AML-193 (cell line): ENCODE results near the gene KLHDC7A.
"Not testable (repeated sequence)": the region's sequence is repeated elsewhere in the genome, so short reads cannot be mapped to it uniquely, and the experiment has no call there.

Experiments used
- DNase-seq, 2 experiments: peaks; one replicate each; lab custom pipeline; 2025; lab: John Stamatoyannopoulos, UW

The KLHDC7A gene

DNA sequence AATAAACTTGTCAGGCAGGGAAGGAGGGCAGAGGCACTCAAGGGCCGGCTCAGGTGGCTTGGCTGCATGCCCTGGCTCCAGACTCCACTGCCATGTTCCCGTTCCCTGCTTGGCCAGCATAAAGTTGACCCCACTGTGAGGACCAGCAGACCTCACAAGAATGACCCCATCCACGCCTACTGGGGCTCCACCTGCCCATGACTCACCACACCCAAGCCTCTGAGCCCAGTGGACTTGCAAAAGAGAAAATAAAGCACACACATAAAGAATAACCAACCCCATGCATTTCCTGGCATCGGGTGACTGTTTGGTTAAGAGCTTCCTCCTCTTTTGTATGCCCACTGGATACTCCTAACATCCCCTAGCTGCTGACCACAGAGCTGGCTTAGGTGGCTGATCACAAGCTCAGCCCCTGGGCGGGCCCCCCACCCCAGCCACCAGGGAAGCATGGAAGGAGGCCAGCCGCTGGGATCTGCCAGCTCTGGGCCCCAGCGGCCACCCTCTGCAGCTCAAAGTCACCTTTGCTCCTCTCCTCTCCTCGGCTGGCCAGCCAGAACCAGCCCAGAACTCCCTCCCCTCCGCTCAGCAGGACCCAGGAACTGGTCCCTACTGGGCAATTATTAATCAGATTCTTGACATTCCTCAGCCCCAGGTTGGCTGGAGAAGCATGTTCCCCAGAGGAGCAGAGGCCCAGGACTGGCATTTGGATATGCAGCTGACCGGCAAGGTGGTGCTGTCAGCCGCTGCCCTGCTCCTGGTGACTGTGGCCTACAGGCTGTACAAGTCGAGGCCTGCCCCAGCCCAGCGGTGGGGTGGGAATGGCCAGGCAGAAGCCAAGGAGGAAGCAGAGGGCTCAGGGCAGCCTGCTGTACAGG, at the start of gene KLHDC7A:
Gene KLHDC7A (plus strand): TSS at position 616 of the 875 bp plus-strand sequence. CDS start 52 bp downstream, at position 668.
- DNase-seq, result no peak

DNA sequence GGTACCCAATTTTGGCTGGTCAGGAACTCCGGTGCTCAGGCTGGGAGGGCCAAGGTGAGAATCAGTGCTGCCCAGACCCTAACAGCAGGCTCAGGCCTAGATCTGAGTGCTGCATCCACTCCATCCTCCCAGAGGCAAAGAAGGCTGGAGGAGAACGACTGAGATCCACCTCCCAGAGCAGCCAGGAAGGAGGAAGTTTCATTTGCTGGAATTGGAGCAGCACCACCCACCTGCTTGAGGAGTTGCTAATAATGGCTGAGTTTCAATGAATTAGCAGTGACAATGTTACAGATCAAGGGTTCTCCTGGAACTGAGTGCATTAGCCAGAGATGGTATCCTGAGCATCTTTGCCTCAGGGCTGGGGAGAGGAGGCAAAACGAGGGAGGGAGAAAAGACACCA, 46.7 kb upstream of the KLHDC7A start:
- DNase-seq, result no peak

DNA sequence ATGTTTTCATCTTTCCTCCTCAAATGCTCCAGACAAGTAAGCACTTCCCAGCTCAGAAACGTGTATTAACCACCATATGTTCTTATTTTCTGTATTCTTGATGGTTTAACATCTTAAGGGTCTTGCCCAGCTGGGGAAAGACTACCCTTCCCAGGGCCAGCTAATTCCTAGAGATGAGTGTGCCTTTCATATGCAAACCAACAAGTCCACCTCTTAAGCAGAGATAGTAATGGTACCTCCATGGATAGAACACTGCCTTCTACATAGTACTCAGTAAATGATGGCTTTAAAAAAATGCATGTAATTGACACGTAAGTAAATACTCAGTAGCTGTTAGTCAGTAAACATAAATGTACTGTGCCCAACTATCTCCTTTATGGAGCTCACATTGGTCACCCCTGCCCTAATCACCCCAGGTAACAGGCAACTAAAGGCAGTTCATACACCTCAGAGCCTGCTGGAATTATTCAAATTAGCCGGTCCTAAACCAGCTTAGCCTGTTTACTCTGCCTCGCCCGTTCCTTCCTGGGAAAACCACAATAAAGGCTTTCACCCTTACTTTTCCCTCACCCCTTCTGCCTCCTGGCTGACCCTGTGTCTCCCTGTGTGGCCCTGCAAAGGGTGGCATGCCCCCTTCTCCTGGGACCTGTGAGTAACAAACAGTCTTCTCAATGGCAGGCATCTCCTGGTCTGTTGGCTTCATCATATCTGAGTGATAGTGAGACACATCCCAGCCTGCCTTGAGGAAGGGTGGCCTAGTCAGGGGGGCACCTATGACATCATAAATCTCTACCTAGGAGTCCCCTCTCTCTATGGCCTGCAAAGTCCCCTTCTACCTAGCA, 40.1 kb upstream of the KLHDC7A start:
- DNase-seq, result no peak

DNA sequence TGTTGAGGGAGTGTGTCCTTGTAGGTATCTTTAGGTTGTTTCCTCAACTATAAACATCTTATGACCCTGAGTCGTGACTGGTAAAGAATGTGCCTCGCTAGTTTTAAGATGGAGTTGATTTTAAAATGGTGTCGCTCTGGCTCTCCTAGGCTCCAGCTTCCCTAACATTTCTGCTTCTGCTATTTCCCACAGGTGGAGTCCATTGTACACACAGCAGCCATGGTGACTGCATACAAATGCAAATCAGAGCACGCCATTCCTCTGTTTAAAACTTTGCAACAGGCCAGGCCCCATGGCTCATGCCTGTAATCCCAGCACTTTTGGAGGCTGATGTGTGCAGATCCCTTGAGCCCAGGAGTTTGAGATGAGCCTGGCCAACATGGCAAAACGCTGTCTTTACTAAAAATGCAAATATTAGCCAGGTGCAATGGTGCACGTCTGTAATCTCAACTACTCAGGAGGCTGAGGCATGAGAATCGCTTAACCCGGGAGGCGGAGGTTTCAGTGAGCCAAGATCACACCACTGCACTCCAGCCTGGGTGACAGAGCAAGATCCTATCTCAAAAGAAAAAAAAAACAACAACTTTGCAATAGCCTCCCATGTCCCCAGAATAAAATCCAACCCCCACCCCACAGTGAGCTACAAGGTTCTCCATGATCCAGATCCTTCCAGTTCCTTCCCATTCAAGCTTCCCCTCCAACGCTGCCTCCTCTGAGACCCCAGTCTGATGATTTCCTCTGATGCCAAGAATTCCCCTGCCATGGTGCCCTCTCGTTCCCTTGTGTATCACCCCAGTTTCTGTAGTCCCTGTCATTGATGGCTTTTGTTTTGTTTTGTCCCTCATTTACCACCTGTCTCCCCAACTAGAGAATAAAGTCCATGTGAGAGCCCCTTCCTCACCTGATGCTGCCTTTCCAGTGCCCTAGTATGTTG, 36.9 kb upstream of the KLHDC7A start:
- no peak for DNase-seq

DNA sequence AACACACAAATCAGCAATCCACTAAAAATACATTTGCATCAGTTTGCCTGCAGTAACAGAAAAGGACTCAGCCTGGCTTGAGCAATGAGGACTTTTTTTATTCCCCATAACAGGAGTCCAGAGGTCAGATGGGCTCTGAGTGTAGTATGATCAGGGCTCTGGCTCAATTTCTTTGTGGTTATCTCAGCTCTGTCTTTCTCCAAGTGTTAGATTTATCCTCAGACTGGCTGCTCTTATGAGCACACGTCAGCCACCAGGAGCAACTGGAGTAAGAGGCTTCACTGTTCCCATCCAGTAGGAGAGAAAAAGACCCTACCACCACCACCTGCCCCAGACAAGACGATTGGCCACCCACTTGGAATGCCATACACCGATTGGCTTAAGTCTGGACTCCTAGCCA, 36.2 kb upstream of the KLHDC7A start:
- no peak for DNase-seq

DNA sequence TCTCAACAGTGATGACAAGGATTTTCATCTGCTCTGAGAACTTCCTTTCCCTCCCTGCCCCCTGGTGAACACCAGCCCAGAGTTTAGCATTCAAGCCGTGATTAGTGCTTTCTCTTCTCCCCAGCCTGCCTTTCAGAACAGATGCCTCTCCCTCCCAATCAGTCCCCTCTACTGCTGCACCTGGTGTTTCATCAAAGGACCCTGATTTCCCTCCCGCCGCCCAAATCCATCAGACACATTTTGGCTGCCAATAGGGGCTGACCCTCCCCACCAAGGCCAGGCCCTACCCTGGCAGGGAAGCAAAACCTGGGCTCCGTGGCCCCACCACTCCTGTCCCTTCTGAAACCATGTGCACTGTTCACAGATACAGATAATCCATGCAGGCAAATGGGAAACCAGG, 34.0 kb upstream of the KLHDC7A start:
- no peak for DNase-seq

DNA sequence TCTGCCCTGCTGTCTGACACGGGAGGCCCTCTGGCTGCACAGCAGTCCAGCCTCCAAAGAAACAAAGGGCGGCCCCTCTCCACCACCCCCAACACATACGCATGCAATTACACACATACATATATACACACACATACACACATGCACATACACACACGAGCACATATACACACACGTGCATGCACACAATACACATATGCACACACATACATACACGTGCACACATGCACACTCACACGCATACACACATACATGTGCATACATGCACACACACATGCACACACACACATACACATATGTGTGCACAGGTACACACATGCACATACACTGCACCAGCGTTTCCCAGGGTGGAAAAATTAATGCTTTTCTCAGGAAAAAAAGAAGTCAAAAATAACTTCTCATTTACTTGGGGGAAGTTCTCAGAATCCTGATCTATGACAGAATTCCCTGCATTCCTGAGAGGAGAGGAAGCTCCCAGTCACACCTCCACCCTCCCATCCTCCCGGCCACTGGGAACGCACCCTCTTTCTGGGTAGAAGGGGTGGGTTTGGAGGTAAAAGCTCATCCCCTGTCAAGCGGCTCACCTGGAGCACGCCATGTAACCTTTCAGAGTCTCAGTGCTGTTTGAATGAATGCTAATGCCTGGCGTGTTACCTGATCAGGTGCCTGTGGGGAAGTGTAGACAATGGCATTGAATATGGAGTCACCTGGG, 33.1 kb upstream of the KLHDC7A start:
- DNase-seq, result no peak

DNA sequence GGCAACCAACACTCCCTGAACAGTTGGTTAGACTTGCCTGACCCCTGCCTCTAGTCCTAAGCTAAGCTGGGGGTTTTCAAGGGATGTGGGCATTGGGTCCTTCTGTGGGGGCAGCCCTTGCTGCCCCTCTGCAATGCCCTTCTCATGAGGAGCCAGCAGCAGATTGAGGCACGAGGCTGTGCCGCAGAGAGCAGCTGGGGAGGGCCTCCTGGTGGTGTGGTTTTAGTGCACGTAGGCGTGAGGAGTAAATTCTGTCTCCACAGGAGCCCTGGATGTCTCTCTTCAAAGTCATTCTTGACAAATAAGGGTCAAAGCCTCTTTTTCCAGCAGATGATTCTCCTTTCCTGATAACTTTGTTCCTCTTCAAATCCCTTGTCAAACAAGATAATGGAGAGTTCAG, 31.8 kb upstream of the KLHDC7A start:
- no peak for DNase-seq

DNA sequence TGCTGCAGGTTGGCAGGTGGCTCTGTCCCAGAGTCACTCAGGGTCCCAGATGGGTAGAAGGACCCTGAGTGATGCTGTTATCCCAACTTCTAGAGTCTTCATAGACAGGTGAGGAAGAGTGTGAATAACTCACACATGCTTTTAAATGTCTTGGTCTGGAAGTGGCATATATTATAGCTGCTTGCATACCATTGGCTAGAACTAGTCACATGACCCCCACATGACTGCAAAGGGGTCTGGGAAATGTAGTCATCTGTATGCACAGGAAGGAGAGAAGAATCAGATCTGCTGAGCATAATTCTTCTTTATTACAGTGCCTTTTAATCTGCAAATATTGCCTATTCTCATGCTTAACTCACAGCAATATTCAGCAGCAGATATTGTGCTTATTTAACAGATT, 28.2 kb upstream of the KLHDC7A start:
- DNase-seq, result no peak

DNA sequence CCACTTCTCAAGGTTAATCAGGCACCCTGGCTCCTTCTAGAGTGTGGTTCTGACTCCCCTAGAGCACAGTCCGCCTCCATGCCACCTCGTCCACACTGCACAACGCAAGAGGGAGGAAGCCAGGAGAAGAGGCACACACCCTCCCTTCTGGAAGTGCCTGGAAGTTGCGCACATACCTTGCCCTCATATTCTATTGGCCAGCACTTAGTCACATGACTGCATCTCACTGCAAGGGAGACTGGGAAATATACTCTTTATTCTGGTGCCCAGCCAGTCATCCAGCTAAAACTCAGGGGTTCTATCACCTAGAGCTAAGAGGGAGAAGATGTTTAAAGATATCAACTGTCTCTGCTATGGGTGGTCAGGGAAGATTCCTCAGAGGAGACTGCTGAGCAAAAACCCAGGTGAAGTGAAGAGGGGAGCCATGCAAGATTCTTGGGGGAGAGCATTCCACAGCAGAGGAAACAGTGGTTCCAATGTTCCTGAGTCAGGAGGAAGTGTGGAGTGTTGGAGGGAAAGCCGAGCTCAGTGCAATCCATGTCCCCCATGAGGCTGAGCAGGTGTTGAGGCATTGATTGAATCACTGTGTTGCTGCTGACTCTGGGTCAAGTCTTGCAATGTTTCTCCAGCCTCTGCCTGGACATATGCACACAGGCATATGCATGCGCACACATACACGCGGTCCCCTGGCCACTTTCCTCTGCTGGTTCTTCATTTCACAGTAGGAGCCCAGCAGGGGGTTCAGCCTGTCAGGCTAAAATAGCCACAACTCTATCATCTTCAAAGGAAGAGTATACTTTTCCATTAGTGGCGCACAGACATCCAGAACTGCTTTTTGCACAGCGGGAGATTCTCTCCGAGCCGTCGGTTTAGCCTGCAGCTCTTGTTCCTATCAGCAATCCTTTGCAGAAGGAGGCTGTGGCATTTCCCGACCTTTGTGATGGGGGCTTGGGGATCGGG, 22.3 kb upstream of the KLHDC7A start:
- DNase-seq, result no peak

DNA sequence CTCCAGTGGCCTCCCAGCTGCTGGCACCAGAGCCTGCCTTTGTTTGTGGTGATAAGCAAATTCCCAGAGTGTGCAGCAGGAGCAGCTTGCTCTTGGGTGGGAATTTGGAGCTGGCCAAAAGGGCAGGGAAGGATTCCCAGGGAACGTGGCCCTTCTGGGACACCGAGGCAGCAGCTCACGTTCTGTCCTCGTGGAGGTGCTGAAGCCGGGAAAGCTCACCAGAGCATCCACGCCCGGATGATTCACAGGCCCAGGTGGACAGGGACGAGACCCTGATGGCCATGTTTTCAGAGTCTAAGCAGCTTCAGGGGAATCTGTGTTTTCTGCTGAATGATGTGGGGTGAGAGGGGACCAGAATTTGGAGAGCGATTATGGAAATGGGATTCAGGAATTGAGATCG, 19.1 kb upstream of the KLHDC7A start:
- DNase-seq, result no peak

DNA sequence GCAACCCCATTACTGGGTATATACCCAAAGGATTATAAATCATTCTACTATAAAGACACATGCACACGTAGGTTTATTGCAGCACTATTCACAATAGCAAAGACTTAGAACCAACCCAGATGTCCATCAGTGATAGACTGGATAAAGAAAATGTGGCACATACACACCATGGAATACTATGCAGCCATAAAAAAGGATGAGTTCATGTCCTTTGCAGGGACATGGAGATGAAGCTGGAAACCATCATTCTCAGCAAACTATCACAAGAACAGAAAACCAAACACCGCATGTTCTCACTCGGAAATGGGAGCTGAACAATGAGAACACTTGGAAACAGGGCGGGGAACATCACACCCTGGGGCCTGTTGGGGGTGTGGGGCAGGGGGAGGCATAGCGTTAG, 18.2 kb upstream of the KLHDC7A start:
- not testable (repeated sequence) for DNase-seq

DNA sequence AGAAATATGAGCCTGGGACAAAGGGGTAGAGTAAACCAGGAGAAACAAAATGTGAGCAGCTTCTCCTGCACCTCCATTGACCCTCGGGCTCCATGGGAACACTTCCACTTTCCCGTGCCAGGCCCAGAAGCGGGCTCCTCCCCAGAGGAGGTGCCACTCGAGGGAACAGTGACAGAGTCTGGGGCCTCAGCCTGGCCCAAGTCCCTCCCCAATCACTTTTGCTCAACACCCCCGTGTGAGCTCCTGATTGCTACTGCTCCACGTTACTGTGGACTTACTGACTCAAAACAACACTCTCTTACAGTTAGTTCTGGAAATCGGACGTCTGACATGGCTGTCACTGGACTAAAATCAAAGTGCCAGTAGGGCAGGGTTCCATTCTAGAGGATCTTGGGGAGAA, 17.7 kb upstream of the KLHDC7A start:
- no peak for DNase-seq

DNA sequence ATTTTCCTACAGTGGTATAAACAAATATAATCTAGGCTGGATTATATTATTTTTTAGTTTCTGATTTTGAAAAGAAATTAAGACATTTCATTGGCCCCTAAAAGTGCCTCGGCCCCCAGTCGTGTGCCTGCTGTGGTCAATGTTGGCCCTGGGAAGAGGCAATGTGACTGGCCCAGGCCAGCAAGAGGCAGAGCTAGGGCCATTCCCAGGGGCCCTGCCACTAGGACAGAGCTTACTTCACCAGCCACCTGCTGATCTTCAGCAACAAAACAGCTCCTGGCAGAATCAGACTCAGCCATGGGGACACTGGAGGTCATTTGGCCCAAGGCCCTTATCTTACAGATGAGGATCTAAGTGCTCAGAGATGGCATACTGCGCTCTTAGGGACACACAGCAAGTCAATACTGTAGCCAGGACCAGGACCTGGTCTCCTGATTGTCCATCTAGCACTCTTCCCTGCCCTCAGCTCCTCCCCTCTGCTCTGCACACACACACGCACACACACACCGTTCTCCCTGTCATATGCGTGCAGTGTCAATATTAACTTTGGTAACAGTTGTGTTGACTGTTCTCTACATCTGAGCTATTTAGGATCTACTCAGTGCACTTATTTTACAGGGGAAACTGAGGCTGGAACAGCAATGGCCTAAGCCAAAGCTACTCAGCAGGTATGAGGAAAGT, 16.6 kb upstream of the KLHDC7A start:
- no peak for DNase-seq

DNA sequence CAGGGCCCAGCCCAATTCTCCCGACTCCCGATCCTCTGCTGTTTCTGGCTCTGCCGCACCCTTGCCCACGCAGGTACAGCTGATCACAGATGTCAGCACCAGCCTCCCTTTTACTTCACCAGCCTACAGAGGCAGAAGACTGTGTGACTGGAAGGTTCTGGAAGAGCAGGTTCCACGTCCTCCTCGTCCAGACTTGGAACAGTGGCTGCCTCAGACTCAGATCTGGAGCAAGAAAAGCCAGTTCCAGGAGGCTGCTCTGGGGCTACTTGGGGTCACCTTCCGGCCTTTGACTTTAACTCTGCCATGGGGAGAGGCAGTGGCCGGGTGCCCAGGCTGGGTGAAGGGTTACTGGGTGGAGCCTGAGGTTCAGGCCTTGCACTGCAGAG, 16.1 kb upstream of the KLHDC7A start:
- no peak for DNase-seq

DNA sequence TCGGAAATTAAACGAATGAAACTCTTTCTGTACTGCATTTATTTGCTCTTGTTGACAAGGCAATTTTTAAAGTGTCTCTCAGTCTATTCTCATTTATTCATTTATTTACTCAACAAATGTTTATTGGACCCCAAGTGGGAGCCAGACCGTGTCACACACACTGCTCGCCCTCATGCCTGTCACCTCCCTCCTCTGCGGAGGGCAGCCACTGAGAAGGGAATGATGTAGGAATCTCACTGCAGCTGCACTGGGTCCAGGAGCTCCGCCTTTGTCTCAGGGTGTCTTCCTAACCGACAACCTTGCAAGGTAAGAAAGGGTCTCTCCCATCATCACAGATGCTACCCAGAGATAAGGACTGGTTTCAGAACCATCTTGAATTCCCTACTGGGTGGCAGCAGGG, 14.1 kb upstream of the KLHDC7A start:
- DNase-seq, result no peak

DNA sequence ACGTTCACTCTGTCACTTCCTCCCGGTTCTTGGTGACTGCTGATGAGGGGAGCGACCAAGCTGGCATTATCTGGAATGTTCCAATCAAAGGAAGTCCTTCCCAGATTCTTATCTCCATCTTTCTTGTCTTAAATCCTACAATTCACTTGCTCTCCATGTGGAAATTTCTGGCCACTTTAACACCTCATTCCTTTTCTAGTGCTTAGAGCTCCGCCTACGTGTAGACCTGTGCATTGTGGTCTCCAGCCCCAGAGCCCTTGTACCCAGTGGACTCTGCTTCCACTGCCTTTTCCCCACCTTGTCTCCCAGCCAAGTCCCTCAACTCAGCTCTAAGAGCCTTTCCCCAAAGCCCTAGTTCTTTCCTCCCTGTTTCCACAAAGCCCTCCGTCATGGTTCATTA, 12.2 kb upstream of the KLHDC7A start:
- no peak for DNase-seq

DNA sequence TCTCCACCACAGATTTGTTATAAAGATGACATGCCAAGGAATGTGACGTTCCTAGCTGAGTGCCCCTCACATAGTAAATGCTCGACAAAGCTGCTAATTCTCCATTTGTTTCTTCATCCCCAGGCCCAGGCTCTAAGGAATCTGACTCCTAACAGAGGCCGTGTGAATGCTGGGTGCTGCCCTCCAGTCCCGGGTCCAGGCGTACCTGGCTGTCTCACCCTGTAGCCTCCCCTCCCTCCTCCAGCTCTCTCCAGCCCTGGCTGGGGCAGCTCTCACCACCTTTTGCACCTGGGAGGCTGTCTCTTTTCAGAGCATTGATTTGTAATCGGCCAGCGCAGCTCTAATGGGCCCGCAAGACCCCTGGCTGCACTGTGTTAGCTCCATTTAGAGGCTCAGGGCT, 11.2 kb upstream of the KLHDC7A start:
- DNase-seq, result no peak

DNA sequence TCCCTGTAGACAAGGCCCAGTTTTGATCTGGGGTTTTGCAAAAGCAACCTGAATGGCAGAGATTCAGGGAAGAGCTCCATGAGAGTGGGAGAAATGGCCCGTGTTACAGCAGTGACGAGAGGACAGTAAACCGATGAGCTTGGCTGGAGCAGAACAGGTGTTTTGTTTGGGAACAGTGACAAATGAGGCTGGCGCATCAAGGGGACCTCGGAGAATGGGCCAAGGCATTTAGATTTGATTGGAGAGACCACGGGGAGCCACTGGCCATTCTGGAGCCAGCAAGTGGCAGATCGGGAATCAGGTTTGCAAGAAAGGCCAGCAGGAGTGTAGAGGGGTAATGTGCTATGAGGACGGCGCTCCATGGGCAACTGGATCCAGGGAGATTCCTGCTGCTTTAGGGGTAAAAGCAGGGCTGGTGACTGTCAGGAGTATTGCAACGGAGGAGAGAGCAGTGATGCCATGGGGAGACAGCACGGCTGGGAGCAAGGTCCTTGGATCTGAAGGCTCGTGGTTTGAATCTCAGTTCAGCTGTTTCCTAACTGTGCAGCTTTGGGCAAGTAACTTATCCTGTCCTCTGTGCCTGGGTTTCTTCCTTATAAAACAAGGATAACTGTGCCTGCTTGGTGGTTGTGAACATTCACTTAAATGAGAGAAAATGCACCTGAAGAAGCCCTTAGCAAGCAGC, 9.9 kb upstream of the KLHDC7A start:
- no peak for DNase-seq
